ENCODE results near the gene TRIM46.

TRIM46 gene

DNA sequence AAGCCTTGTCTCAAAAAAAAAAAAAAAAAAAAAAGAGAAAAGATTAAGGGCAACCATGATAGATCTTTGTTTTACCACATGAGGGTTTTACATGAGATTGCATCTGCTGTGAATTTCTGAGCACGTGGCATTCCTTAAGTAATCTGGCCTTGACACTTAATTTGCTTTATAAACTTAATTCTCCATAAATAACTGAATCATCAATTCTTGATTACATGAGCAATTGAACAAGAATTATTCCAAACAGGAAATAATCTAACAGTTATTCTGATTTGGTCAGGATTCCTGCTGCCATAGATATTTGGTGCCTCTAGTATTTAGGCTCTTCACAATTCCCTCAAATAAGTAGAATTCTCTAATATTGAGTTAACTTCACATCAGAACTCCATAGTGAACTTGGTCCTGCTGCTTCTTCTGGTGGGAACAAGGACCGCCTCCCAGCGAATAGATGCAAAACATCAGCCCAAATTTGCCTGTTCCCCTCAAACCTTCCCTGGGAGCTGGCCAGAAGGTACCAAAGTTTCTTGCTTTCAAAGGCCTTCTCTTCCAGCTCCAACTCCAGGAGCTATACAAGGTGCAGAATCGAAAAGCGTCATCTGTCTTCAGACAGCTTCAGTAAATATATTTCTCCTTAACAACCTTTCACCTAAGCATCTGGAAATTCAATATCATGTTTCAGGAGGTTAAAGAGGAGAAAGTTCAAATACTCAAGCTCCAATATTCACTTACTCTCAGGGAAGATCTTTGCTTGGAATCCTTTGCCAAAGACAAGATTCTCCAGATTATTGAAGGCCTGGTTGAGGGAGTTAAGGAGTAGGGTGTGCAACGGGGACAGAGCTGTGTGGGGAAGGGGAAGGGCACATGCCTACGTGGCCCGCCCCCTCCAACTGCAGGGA is 1.6 kb upstream of the TRIM46 start:
- 0 out of 2 replicates have a peak, but pooled peaks cover 5% of the 10 kb centered on the region for H3F3A ChIP-seq (ENCODE audit: insufficient read depth, low read length)
- H3K9me3 ChIP-seq (replicated peaks; ENCODE audit: insufficient read depth, low read length) = no peaks in the 10 kb centered on the region
- no peaks in the 10 kb centered on the region for H3K36me3 ChIP-seq (replicated peaks; ENCODE audit: insufficient read depth, low read length)
- H3K27me3 ChIP-seq (replicated peaks; ENCODE audit: insufficient read depth, low read length) = peaks cover 23% of the 10 kb centered on the region
- H3K79me2 ChIP-seq (ENCODE audit: low read length) = peaks cover 18% of the 10 kb centered on the region
- no peaks in the 10 kb centered on the region for H4K20me1 ChIP-seq (ENCODE audit: insufficient read depth, low read length)
- no peak overlapping the region; the same call in 1 of the 2 replicates for H3K27ac ChIP-seq (ENCODE audit: low read length)
- H3K4me1 ChIP-seq (ENCODE audit: low read length) = peaks cover 24% of the 10 kb centered on the region
- peak overlapping the region; percentile 80 for H3K9ac ChIP-seq (ENCODE audit: low read length)
- peak overlapping the region; percentile 83 for H2AFZ ChIP-seq (ENCODE audit: low read length)
- no peaks in the 10 kb centered on the region for H3K9me2 ChIP-seq (replicated peaks; ENCODE audit: insufficient read depth, low read length)
- TF ChIP-seq EZH2 (optimal IDR thresholded peaks at IDR 0.05; ENCODE audit: low read depth, low read length) (no peak), EZH2phosphoT487 (IDR thresholded peaks at IDR 0.05; ENCODE audit: low read length) (no peak)
- TF ChIP-seq, protein P1, sequence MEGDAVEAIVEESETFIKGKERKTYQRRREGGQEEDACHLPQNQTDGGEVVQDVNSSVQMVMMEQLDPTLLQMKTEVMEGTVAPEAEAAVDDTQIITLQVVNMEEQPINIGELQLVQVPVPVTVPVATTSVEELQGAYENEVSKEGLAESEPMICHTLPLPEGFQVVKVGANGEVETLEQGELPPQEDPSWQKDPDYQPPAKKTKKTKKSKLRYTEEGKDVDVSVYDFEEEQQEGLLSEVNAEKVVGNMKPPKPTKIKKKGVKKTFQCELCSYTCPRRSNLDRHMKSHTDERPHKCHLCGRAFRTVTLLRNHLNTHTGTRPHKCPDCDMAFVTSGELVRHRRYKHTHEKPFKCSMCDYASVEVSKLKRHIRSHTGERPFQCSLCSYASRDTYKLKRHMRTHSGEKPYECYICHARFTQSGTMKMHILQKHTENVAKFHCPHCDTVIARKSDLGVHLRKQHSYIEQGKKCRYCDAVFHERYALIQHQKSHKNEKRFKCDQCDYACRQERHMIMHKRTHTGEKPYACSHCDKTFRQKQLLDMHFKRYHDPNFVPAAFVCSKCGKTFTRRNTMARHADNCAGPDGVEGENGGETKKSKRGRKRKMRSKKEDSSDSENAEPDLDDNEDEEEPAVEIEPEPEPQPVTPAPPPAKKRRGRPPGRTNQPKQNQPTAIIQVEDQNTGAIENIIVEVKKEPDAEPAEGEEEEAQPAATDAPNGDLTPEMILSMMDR (IDR thresholded peaks at IDR 0.05; ENCODE audit: low read length) = no peak
- peak overlapping the region; percentile 78 for H3K4me3 ChIP-seq (ENCODE audit: low read length)
- DNase-seq = no peak
- H3K4me2 ChIP-seq (ENCODE audit: low read depth, low read length) = peak overlapping the region; percentile 82

DNA sequence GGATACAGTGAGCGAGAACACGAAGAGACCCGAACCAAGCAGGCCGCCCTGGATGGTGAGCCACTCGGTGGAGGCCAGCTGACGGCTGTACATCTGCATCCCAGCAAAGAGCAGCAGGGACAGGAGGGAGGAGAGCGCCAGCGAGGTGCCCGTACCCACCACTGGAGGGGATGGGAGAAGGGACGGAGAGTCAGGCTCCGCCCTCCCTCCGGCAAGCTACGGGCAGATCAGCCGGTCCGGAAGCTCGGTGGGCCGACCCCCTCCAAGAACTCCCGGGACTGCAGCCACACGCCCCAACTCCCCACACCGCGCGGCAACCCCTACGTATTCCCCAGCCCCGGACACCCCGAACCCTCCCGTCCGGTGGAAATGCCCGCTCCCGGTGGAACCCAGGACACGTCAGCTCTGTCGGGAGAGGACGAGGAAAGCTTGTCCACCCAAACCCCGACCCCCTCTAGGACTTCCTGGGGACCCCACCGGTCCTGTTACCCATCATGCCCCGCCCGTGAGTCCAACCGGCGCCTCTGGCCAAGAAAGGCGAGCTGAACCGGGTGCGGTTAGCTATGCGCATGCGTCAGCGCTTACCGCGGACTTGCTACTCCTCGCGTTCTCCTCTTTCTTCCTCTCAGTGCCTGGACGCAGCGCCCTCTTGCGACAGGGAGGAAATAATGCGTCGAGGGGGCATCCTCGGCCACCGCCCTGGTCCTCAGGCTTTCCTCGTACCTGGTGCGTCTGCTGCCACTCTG is 744 bp upstream of the TRIM46 start, which contains the start of gene KRTCAP2:
Gene KRTCAP2, minus strand, starts transcription at position 573 of the 746 bp plus-strand sequence. Its CDS starts 80 bp downstream, at position 493.
- H3F3A ChIP-seq (ENCODE audit: insufficient read depth, low read length) = 0 out of 2 replicates have a peak, but pooled peaks cover 5% of the 10 kb centered on the region
- peak within 1 kb of the TSS; percentile 30; the same call in 1 of the 2 replicates for H3K27ac ChIP-seq (ENCODE audit: low read length)
- H3K9me2 ChIP-seq (replicated peaks; ENCODE audit: insufficient read depth, low read length) = no peaks in the 10 kb centered on the region
- H3K4me3 ChIP-seq (ENCODE audit: low read length) = peak within 1 kb of the TSS; percentile 78
- peaks cover 21% of the 10 kb centered on the region for H3K4me1 ChIP-seq (ENCODE audit: low read length)
- H3K79me2 ChIP-seq (ENCODE audit: low read length) = peaks cover 18% of the 10 kb centered on the region
- no peak for TF ChIP-seq EZH2phosphoT487 (IDR thresholded peaks at IDR 0.05; ENCODE audit: low read length)
- no peak for TF ChIP-seq EZH2 (optimal IDR thresholded peaks at IDR 0.05; ENCODE audit: low read depth, low read length)
- TF ChIP-seq, protein P1 (IDR thresholded peaks at IDR 0.05; ENCODE audit: low read length) = peak; percentile 99
- H2AFZ ChIP-seq (ENCODE audit: low read length) = peak within 1 kb of the TSS; percentile 83
- no peaks in the 10 kb centered on the region for H3K9me3 ChIP-seq (replicated peaks; ENCODE audit: insufficient read depth, low read length)
- H3K4me2 ChIP-seq (ENCODE audit: low read depth, low read length) = peak within 1 kb of the TSS; percentile 82
- peak; percentile 99 for DNase-seq
- H4K20me1 ChIP-seq (ENCODE audit: insufficient read depth, low read length) = no peaks in the 10 kb centered on the region
- peaks cover 31% of the 10 kb centered on the region for H3K27me3 ChIP-seq (replicated peaks; ENCODE audit: insufficient read depth, low read length)
- no peaks in the 10 kb centered on the region for H3K36me3 ChIP-seq (replicated peaks; ENCODE audit: insufficient read depth, low read length)
- H3K9ac ChIP-seq (ENCODE audit: low read length) = peak within 1 kb of the TSS; percentile 80

DNA sequence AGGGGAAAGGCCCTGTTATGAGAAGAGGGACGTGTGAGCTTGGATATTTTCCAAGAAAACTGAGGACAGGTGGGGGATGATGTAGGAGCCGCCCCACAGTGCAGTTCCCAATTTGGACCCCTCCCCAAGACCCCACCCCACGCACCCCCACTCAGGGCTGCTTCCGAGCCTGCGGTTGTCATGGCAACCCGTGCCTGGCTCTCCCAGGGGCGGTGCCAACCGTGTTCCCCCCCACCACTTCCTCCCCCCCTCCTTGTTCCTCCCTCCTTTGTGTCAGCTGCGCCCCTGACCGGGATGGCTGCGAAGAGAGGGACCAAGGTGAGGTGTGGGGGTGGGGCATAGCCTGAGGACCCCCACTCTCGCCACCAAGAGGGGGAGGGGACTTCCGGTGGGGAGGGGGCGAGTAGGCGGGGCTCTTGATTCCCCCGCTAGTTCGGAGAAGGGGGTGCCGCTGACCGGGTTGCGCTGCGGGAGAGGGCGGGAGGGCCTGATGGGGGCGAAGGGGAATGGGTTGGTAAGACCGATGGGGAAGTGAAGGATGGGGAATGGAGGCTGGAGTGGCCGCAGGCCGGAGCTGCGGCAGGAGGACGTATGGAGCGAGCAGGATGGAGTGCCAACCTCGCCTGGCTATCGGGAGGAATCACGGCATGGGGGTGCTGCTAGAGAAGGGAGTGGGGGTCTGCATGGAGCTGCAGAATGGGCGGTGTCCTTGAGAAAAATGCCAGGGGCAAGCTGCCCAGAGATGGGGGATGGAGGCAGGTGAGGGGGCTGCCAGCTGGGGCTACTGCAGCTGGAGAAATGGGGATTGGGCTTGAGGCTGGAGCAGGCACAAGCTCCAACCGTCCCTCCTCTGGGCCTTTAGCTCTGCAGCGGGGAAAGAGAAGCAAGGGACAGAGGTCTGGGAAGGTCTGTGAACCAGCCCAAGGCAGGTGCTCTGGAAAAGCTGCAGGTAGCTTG is 953 bp downstream of the TRIM46 start:
- no peaks in the 10 kb centered on the region for H3K36me3 ChIP-seq (replicated peaks; ENCODE audit: insufficient read depth, low read length)
- peak overlapping the region; percentile 3; the same call in 1 of the 2 replicates for H3K9ac ChIP-seq (ENCODE audit: low read length)
- no peaks in the 10 kb centered on the region for H3K9me3 ChIP-seq (replicated peaks; ENCODE audit: insufficient read depth, low read length)
- peaks cover 21% of the 10 kb centered on the region for H3K4me1 ChIP-seq (ENCODE audit: low read length)
- H3K4me3 ChIP-seq (ENCODE audit: low read length) = peak overlapping the region; percentile 78
- no peaks in the 10 kb centered on the region for H3F3A ChIP-seq (ENCODE audit: insufficient read depth, low read length)
- peaks cover 45% of the 10 kb centered on the region for H3K27me3 ChIP-seq (replicated peaks; ENCODE audit: insufficient read depth, low read length)
- H4K20me1 ChIP-seq (ENCODE audit: insufficient read depth, low read length) = no peaks in the 10 kb centered on the region
- peaks cover 18% of the 10 kb centered on the region for H3K79me2 ChIP-seq (ENCODE audit: low read length)
- H3K27ac ChIP-seq (ENCODE audit: low read length) = no peak overlapping the region
- H3K4me2 ChIP-seq (ENCODE audit: low read depth, low read length) = peak overlapping the region; percentile 82
- TF ChIP-seq, protein P1 (IDR thresholded peaks at IDR 0.05; ENCODE audit: low read length) = no peak
- no peak for DNase-seq
- no peaks in the 10 kb centered on the region for H3K9me2 ChIP-seq (replicated peaks; ENCODE audit: insufficient read depth, low read length)
- peak overlapping the region; percentile 83; the same call in 1 of the 2 replicates for H2AFZ ChIP-seq (ENCODE audit: low read length)
